SK-N-SH (cell line): ENCODE data around the gene SLC25A21.
"Not testable (repeated sequence)": the region's sequence is repeated elsewhere in the genome, so short reads cannot be mapped to it uniquely, and the experiment has no call there.

ENCODE experiments used
- CTCF ChIP-seq: fragments of 200-600 bp; sonication (generic); IDR thresholded peaks from 2 replicates; pipeline ENCODE4 v1.6.1; 2017; ENCODE audit warnings: antibody characterized with exemption, mild to moderate bottlenecking, moderate library complexity
- EZH2phosphoT487 ChIP-seq: fragments of 200-600 bp; sonication (generic); IDR thresholded peaks from 2 replicates; pipeline ENCODE4 v1.6.1; 2017; ENCODE audit warnings: low read depth, mixed run types, mild to moderate bottlenecking, antibody characterized with exemption, moderate library complexity, borderline replicate concordance
- NRF1 ChIP-seq: IDR thresholded peaks from 2 replicates; pipeline ENCODE4 v1.6.1; 2012; ENCODE audit warnings: low read depth, mild to moderate bottlenecking, low read length
- POLR2AphosphoS5 ChIP-seq: IDR thresholded peaks from 2 replicates; pipeline ENCODE4 v1.6.1; 2012; ENCODE audit warnings: low read depth, low read length

GRCh38 chr14:37187840-37188577 is 15.6 kb upstream of the SLC25A21 start:
- TF ChIP-seq EZH2phosphoT487, CTCF, NRF1, POLR2AphosphoS5: not testable (repeated sequence)
